Parathyroid adenoma (tissue), 2 donors: Measurements from ENCODE around the gene IFNA13.
A peak's percentile ranks its signal among the peaks of the same experiment; 100 is the strongest.

ENCODE experiments used
- H2AFZ ChIP-seq: fragments of 300-600 bp; sonication (generic); one replicate; pipeline ENCODE4 v1.7.0; 2017; ENCODE audit warnings: antibody characterized with exemption, mild to moderate bottlenecking
- H3K27ac ChIP-seq: fragments of 300-600 bp; sonication (generic); one replicate; pipeline ENCODE4 v1.7.0; 2017
- H3K27me3 ChIP-seq: fragments of 300-600 bp; sonication (generic); one replicate; pipeline ENCODE4 v1.7.0; 2017; ENCODE audit warnings: low read length; ENCODE audit not compliant: control insufficient read depth, insufficient read depth
- H3K36me3 ChIP-seq: fragments of 300-600 bp; sonication (generic); one replicate; pipeline ENCODE4 v1.7.0; 2017; ENCODE audit warnings: low read length; ENCODE audit not compliant: control insufficient read depth, insufficient read depth
- H3K4me1 ChIP-seq: fragments of 300-600 bp; sonication (generic); one replicate; pipeline ENCODE4 v1.7.0; 2017; ENCODE audit warnings: control low read depth
- H3K4me2 ChIP-seq: fragments of 300-600 bp; sonication (generic); one replicate; pipeline ENCODE4 v1.7.0; 2017; ENCODE audit warnings: low read length
- H3K4me3 ChIP-seq: fragments of 300-600 bp; sonication (generic); one replicate; pipeline ENCODE4 v1.7.0; 2017; ENCODE audit warnings: low read depth, low read length
- H3K79me2 ChIP-seq: fragments of 300-600 bp; sonication (generic); one replicate; pipeline ENCODE4 v1.7.0; 2017; ENCODE audit warnings: control low read depth
- H3K9ac ChIP-seq: fragments of 300-600 bp; sonication (generic); one replicate; pipeline ENCODE4 v1.7.0; 2017; ENCODE audit warnings: mild to moderate bottlenecking
- H3K9me3 ChIP-seq: fragments of 300-600 bp; sonication (generic); one replicate; pipeline ENCODE4 v1.7.0; 2017; ENCODE audit warnings: low read length; ENCODE audit not compliant: control insufficient read depth
- TF ChIP-seq, protein P1 (sequence below): fragments of 300-600 bp; sonication (generic); IDR thresholded peaks from one replicate; pipeline ENCODE4 v1.7.0; 2017; ENCODE audit warnings: antibody characterized with exemption, mild to moderate bottlenecking
- donor health status: primary hyperparathyroidism.

IFNA13 gene

DNA sequence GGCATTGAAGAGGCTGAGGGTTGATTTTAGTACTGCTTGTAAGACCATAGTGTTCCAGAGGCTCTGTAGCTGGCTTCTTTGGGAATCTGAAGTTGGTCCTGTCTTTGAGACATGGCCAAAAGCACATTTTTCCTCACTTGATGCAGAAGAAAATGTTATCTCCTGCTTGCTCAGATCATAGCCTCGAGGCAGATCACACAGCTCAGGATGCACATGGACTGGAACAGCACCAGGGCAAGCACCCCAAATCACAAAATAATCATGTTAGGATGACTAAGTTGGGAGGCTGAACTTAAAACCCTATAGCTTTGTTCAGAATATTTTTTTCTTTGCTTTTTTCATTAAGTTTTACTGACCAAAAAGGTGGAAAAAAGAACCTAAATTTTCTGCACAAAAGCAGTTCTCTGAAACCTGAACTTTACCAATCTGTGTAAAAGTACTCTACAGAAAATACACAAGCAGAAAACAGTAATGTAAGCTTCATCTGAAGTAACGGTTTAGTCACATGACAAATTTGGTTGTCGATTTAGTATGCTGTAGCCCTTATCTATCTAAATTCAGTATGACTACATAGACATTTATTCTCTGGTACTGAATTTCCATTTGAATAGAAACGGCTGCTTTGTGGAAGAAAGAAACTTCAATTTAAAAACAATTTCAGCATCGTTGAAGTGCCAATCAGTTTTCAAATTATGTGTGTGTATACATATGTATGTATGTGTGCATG lies 36.0 kb downstream of the IFNA13 start:
- TF ChIP-seq, protein P1, sequence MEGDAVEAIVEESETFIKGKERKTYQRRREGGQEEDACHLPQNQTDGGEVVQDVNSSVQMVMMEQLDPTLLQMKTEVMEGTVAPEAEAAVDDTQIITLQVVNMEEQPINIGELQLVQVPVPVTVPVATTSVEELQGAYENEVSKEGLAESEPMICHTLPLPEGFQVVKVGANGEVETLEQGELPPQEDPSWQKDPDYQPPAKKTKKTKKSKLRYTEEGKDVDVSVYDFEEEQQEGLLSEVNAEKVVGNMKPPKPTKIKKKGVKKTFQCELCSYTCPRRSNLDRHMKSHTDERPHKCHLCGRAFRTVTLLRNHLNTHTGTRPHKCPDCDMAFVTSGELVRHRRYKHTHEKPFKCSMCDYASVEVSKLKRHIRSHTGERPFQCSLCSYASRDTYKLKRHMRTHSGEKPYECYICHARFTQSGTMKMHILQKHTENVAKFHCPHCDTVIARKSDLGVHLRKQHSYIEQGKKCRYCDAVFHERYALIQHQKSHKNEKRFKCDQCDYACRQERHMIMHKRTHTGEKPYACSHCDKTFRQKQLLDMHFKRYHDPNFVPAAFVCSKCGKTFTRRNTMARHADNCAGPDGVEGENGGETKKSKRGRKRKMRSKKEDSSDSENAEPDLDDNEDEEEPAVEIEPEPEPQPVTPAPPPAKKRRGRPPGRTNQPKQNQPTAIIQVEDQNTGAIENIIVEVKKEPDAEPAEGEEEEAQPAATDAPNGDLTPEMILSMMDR = no peak
- no peaks in the 10 kb centered on the region for H3K4me1 ChIP-seq
- H3K9me3 ChIP-seq = no peaks in the 10 kb centered on the region
- peaks cover 15% of the 10 kb centered on the region for H3K79me2 ChIP-seq
- H3K27me3 ChIP-seq = no peaks in the 10 kb centered on the region
- no peak overlapping the region for H2AFZ ChIP-seq
- H3K27ac ChIP-seq = no peak overlapping the region
- no peak overlapping the region for H3K9ac ChIP-seq
- no peak overlapping the region for H3K4me3 ChIP-seq
- no peaks in the 10 kb centered on the region for H3K36me3 ChIP-seq
- H3K4me2 ChIP-seq = no peak overlapping the region

DNA sequence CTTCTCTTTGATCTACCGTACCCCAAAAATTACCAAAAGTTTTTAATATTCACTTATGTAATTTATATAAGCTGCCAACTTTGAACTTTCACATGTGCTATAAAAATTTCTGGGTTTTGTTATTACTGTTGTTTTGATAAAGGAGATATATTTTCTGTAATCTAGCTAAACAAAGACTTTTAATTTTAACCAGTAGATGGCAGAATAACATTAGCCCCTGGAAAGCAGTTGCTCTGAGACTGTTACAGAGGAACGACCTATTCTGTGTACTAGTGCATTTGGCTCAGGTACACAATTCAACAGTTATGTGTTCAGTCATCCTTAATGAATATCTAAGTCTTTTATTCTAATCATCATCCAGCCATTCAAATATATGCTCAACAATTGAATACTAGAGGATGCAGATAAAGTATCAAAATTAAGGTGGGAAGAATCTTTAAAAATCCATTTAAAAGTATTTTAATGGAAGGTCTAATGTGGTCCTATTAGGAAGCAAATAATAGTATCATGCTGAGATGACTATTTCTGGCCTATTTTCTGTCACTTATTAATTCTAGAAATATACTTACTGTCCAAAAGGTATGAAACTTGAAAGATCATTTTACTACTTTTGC lies 41.2 kb downstream of the IFNA13 start:
- Histone ChIP-seq H3K9me3 (no peaks in the 10 kb centered on the region), H3K4me2 (no peak overlapping the region), H3K27me3 (no peaks in the 10 kb centered on the region), H2AFZ (no peak overlapping the region), H3K27ac (no peak overlapping the region), H3K9ac (no peak overlapping the region), H3K4me3 (no peak overlapping the region), H3K79me2 (no peaks in the 10 kb centered on the region), H3K4me1 (no peaks in the 10 kb centered on the region), H3K36me3 (no peaks in the 10 kb centered on the region)
- TF ChIP-seq, protein P1 = peak; percentile 54

DNA sequence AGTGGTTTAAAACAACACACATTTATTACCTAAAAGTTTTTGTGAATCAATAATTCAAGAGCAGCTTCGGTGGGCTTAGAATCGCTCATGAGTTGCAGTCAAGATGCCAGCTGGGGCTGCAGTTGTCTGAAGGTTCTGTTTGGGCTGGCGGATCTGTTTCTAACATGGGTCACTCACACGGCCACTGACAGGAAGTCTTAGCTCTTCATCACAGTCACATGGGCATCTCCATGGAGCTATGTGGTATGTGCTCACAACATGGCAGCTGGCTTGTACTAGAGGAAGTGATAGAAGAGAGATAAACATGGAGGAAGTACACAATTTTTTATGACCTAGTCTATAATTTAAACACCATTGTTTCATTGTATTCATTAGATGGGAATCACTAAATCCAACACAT lies 43.8 kb downstream of the IFNA13 start:
- Histone ChIP-seq H3K79me2 (no peaks in the 10 kb centered on the region), H2AFZ (no peak overlapping the region), H3K4me2 (no peak overlapping the region), H3K4me3 (no peak overlapping the region), H3K36me3 (no peaks in the 10 kb centered on the region), H3K27me3 (no peaks in the 10 kb centered on the region), H3K9ac (no peak overlapping the region), H3K27ac (no peak overlapping the region), H3K4me1 (no peaks in the 10 kb centered on the region), H3K9me3 (no peaks in the 10 kb centered on the region)
- TF ChIP-seq, protein P1 = no peak

DNA sequence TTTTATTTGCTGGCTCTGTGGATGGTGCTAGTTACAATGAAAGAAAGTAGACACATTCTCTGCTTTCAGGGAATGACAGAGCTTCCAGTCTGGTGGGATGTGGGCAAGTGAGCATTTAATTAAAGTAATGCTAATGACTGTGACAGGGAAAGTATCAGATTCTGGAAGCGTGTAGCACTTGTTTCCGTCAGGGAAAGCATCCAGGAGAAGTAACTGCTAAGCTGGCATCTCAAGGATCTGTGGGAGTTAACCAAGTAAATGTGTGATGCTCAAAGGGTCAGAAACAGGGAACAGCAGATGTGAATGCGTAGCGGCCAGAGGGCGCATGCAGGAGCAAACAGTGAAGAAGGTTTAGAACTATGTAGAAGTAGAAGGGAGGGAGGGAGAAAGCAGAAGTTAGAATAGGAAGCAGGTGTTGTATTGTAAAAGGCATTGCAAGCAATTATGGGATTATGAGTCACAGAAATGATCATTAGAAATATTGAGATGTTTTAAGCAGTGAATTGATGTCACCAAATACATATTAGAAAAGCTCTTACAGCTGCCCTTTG lies 44.9 kb downstream of the IFNA13 start:
- no peak overlapping the region for H3K27ac ChIP-seq
- TF ChIP-seq, protein P1 = no peak
- no peak overlapping the region for H3K4me2 ChIP-seq
- H3K79me2 ChIP-seq = no peaks in the 10 kb centered on the region
- no peaks in the 10 kb centered on the region for H3K4me1 ChIP-seq
- no peaks in the 10 kb centered on the region for H3K36me3 ChIP-seq
- no peak overlapping the region for H2AFZ ChIP-seq
- H3K9ac ChIP-seq = no peak overlapping the region
- no peaks in the 10 kb centered on the region for H3K9me3 ChIP-seq
- no peaks in the 10 kb centered on the region for H3K27me3 ChIP-seq
- no peak overlapping the region for H3K4me3 ChIP-seq
